Peyer's patch (tissue), 4 donors: ENCODE data around the gene EMC10.

ENCODE experiments used
- POLR2A ChIP-seq, 2 donors: fragments of 450-650 bp; IDR thresholded peaks; one replicate each; pipeline ENCODE4 v1.5.1; 2017; ENCODE audit warnings: antibody characterized with exemption in 2 of 2, mild to moderate bottlenecking in 2 of 2, moderate library complexity in 2 of 2
- TF ChIP-seq, protein P1 (sequence below), 6 experiments: fragments of 450-650 bp in 4 of 6; fragments of 200-600 bp in 2 of 6; sonication (generic) in 1 of 6; IDR thresholded peaks; one replicate each; pipeline ENCODE4 v1.5.1; 2017 to 2019; ENCODE audit warnings: antibody characterized with exemption in 6 of 6, mild to moderate bottlenecking in 3 of 6, moderate library complexity in 1 of 6

DNA sequence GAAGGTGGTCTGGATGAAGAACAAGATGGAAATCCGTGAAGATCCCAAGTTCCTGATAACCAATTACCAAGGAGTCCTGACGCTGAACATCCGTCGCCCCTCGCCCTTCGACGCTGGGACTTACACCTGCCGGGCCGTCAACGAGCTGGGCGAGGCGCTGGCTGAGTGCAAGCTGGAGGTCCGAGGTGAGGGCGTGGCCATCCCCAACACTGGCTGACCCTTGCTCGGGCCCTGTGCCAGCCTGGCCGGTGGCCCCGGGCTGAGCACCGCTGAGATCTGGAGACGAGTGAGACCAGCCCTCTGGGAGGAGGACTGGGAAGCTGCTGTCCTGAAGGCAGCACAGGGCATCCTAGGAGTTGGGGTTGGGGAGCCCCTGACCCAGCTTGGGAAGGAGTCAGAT is 12.0 kb upstream of the EMC10 start:
- TF ChIP-seq, protein P1, sequence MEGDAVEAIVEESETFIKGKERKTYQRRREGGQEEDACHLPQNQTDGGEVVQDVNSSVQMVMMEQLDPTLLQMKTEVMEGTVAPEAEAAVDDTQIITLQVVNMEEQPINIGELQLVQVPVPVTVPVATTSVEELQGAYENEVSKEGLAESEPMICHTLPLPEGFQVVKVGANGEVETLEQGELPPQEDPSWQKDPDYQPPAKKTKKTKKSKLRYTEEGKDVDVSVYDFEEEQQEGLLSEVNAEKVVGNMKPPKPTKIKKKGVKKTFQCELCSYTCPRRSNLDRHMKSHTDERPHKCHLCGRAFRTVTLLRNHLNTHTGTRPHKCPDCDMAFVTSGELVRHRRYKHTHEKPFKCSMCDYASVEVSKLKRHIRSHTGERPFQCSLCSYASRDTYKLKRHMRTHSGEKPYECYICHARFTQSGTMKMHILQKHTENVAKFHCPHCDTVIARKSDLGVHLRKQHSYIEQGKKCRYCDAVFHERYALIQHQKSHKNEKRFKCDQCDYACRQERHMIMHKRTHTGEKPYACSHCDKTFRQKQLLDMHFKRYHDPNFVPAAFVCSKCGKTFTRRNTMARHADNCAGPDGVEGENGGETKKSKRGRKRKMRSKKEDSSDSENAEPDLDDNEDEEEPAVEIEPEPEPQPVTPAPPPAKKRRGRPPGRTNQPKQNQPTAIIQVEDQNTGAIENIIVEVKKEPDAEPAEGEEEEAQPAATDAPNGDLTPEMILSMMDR (IDR thresholded peaks at IDR 0.05), result no peak
- no peak for TF ChIP-seq POLR2A (IDR thresholded peaks at IDR 0.05)
